IMR-90 (cell line): ENCODE results near the gene APC2. TPM values are rescaled to one million over a fixed set of nuclear protein-coding genes. Genes with fewer than 3 reads are reported as not detected.
A peak's percentile ranks its signal among the peaks of the same experiment; 100 is the strongest.

Experiments used
- CHD1 ChIP-seq: IDR thresholded peaks from 2 replicates; pipeline ENCODE4 v1.6.1; 2012; ENCODE audit warnings: low read depth, low read length, improper control_type of control experiment
- FOS ChIP-seq: fragments of 150-350 bp; IDR thresholded peaks from 2 replicates; pipeline ENCODE4 v1.6.1; 2016; ENCODE audit warnings: low read depth, low read length
- MAFK ChIP-seq: IDR thresholded peaks from 2 replicates; pipeline ENCODE4 v1.6.1; 2012; ENCODE audit warnings: low read depth, low read length, improper control_type of control experiment
- MAZ ChIP-seq: IDR thresholded peaks from 2 replicates; pipeline ENCODE4 v1.6.1; 2012; ENCODE audit warnings: low read depth, mild to moderate bottlenecking, low read length, improper control_type of control experiment, moderate library complexity, borderline replicate concordance
- NFE2L2 ChIP-seq: fragments of 150-350 bp; IDR thresholded peaks from 2 replicates; pipeline ENCODE4 v1.6.1; 2016; ENCODE audit warnings: low read depth, mild to moderate bottlenecking, low read length
- POLR2A ChIP-seq: IDR thresholded peaks from 2 replicates; pipeline ENCODE4 v1.6.1; 2012; ENCODE audit warnings: mild to moderate bottlenecking, low read depth, low read length
- RAD21 ChIP-seq: IDR thresholded peaks from 2 replicates; pipeline ENCODE4 v1.6.1; 2012; ENCODE audit warnings: low read length, improper control_type of control experiment
- RCOR1 ChIP-seq: IDR thresholded peaks from 2 replicates; pipeline ENCODE4 v1.6.1; 2012; ENCODE audit warnings: mild to moderate bottlenecking, low read length, improper control_type of control experiment; ENCODE audit not compliant: insufficient replicate concordance
- polyA plus RNA-seq, 3 experiments: library from polyadenylated mRNA; depleted of rRNA; stranded (reverse); fragments of >200 nt; gene quantifications; 2 replicates each; pipeline ENCODE4 v1.2.3, GENCODE V29; 2012; ENCODE audit warnings: low replicate concordance in 1 of 3
- total RNA-seq: library from RNA; depleted of rRNA; stranded (reverse); fragments of >200 nt; gene quantifications from 2 replicates; pipeline ENCODE4 v1.2.3, GENCODE V29; 2012

The APC2 gene
- total and polyA plus RNA-seq, 2 of the 4 experiments (the other 2 are of a cell fraction), result 0.36 to 0.41 TPM

DNA sequence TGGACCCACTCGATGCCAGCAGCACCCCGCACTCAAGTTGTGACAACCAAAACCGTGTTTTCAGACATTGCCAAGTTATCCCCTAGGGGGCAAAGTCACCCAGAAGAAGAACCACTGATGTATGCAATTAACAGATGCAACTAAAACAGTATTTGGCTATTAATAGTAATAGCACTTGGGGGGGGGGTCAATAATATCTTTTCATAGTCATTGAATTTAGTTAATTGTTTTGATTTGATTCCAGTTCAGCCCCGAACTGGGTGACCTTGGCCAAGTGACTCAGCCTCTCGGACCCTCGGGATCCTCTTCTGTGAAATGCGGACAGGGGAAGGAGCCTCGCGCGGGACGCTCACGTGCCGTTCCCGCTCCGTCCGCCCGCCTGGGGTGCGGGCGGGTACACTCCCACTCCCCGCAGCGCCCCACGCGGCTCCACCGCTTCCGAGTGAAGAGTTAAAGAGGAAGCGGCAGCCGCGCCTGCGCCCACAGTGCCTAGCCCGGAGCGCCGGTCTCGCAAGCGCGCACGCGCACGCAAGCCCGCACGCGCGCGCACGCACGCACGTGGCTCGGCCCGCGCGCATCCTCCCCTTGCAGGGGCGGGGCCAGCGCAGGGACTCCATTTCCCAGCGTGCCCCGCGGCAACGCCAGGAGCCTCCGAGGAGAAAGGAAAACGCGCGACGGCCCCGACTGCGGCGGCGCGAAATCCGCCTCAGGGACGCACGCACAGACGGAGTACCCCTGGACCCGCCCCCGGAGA lies 43.0 kb upstream of the APC2 start (continued):
- TF ChIP-seq CHD1 (no peak), NFE2L2 (no peak), FOS (0 out of 2 replicates have a peak, but pooled peaks have one; percentile 1), RCOR1 (no peak), POLR2A (no peak; the same call in 1 of the 2 replicates), RAD21 (peak; percentile 36), MAFK (no peak), MAZ (peak; percentile 91)
